Measurements from ENCODE around the gene ATG7.
"Not testable (repeated sequence)": the region's sequence is repeated elsewhere in the genome, so short reads cannot be mapped to it uniquely, and the experiment has no call there.

The ATG7 gene

DNA sequence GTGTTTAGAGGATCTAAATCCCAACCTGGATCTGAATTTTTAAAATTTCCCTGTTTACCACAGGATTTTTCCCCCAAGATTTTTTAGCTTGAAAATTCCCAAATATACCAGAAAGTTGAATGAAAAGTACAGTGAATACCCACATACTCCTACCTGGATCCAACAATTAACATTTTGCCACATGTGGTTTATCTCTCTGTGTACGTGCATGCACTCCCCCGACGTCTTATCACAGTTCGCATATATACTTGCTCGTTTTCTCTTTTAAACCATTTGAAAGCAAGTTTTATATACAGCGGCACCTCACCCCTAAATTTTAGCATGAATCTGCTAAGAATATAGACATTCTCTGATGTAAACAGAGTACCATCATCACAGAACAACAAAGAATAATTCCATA is 165.3 kb downstream of the ATG7 start:
- H3K27ac ChIP-seq (ENCODE audit: insufficient read depth in 1 of 2, low read depth in 1 of 2, low read length in 2 of 2, poor library complexity in 1 of 2, severe bottlenecking in 2 of 2): no peak overlapping the region
- H3K4me3 ChIP-seq (ENCODE audit: control insufficient read depth in 1 of 7, extremely low read depth in 1 of 7, insufficient read depth in 4 of 7, low read depth in 2 of 7, low read length in 6 of 7): no peak overlapping the region
- no peak for DNase-seq
- WGBS (ENCODE audit: insufficient coverage): 97% methylated on average over 6 of the region's 6 CpGs
- no peaks in the 10 kb centered on the region for H3K9me3 ChIP-seq (ENCODE audit: control extremely low read depth in 1 of 5, control insufficient read depth in 4 of 5, insufficient read depth in 2 of 5, low read depth in 1 of 5, low read length in 4 of 5)
- H3K36me3 ChIP-seq (ENCODE audit: control insufficient read depth in 4 of 4, insufficient read depth in 4 of 4, low read length in 3 of 4): no peaks in the 10 kb centered on the region
- POLR2A ChIA-PET: no interaction called here
- CTCF ChIA-PET: interaction anchor here (1.0 kb wide), 1 partner anchor 59 kb away, joined by 3 read pairs; no protein-coding TSS in a partner anchor
- no peaks in the 10 kb centered on the region for H3K4me1 ChIP-seq (ENCODE audit: control extremely low read depth in 1 of 4, control insufficient read depth in 4 of 4, insufficient read depth in 4 of 4, low read length in 3 of 4)
- no peaks in the 10 kb centered on the region for H3K27me3 ChIP-seq (replicated peaks in 2 of 5; ENCODE audit: control insufficient read depth in 4 of 5, insufficient read depth in 5 of 5, low read length in 4 of 5)

DNA sequence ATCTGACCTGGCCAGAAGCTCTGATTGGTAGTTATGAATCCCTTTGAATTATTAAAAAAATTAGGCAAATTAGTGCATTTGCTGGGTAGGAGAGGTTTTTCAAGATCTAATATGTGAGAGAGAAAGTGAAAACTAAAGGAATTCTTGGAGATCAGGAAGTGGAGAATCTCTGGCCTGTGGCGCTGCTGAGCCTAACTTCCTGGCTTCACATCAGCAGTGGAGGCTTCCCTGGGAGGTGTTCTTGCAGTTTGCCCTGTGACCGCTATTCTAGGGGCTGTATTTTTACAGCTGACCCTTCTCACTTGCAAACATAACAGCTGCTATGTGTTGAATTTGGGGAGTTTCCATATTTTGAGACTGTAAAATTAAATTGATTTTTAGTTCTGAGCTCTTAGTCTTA is 166.4 kb downstream of the ATG7 start:
- H3K4me3 ChIP-seq (ENCODE audit: control insufficient read depth in 1 of 7, extremely low read depth in 1 of 7, insufficient read depth in 4 of 7, low read depth in 2 of 7, low read length in 6 of 7): no peak overlapping the region
- ChIA-PET POLR2A (no interaction called here), CTCF (no interaction called here)
- WGBS (ENCODE audit: insufficient coverage): 90% methylated on average over 1 of the region's 2 CpGs
- no peaks in the 10 kb centered on the region for H3K27me3 ChIP-seq (replicated peaks in 2 of 5; ENCODE audit: control insufficient read depth in 4 of 5, insufficient read depth in 5 of 5, low read length in 4 of 5)
- no peak overlapping the region for H3K27ac ChIP-seq (ENCODE audit: insufficient read depth in 1 of 2, low read depth in 1 of 2, low read length in 2 of 2, poor library complexity in 1 of 2, severe bottlenecking in 2 of 2)
- DNase-seq: no peak
- no peaks in the 10 kb centered on the region for H3K4me1 ChIP-seq (ENCODE audit: control extremely low read depth in 1 of 4, control insufficient read depth in 4 of 4, insufficient read depth in 4 of 4, low read length in 3 of 4)
- no peaks in the 10 kb centered on the region for H3K9me3 ChIP-seq (ENCODE audit: control extremely low read depth in 1 of 5, control insufficient read depth in 4 of 5, insufficient read depth in 2 of 5, low read depth in 1 of 5, low read length in 4 of 5)
- H3K36me3 ChIP-seq (ENCODE audit: control insufficient read depth in 4 of 4, insufficient read depth in 4 of 4, low read length in 3 of 4): no peaks in the 10 kb centered on the region

DNA sequence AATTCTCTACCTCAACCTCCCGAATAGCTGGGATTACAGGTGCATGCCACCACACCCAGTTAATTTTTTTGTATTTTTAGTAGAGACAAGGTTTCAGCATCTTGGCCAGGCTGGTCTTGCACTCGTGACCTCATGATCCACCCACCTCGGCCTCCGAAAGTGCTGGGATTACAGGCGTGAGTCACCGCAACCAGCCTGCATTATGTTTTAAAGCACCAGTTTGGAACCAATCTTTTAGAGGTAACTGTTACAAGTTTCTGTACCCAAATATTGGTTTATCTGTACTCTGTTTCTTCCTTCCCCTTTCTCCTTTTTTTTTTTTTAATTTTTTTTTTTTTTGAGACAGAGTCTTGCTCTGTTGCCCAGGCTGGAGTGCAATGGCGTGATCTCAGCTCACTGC is 169.1 kb downstream of the ATG7 start:
- POLR2A ChIA-PET; H3K9me3 ChIP-seq (ENCODE audit: control extremely low read depth in 1 of 5, control insufficient read depth in 4 of 5, insufficient read depth in 2 of 5, low read depth in 1 of 5, low read length in 4 of 5); H3K4me3 ChIP-seq (ENCODE audit: control insufficient read depth in 1 of 7, extremely low read depth in 1 of 7, insufficient read depth in 4 of 7, low read depth in 2 of 7, low read length in 6 of 7); H3K4me1 ChIP-seq (ENCODE audit: control extremely low read depth in 1 of 4, control insufficient read depth in 4 of 4, insufficient read depth in 4 of 4, low read length in 3 of 4); H3K36me3 ChIP-seq (ENCODE audit: control insufficient read depth in 4 of 4, insufficient read depth in 4 of 4, low read length in 3 of 4); H3K27me3 ChIP-seq (replicated peaks in 2 of 5; ENCODE audit: control insufficient read depth in 4 of 5, insufficient read depth in 5 of 5, low read length in 4 of 5); DNase-seq; CTCF ChIA-PET; H3K27ac ChIP-seq (ENCODE audit: insufficient read depth in 1 of 2, low read depth in 1 of 2, low read length in 2 of 2, poor library complexity in 1 of 2, severe bottlenecking in 2 of 2): not testable (repeated sequence)
- 98% methylated on average over 6 of the region's 7 CpGs for WGBS (ENCODE audit: insufficient coverage)

DNA sequence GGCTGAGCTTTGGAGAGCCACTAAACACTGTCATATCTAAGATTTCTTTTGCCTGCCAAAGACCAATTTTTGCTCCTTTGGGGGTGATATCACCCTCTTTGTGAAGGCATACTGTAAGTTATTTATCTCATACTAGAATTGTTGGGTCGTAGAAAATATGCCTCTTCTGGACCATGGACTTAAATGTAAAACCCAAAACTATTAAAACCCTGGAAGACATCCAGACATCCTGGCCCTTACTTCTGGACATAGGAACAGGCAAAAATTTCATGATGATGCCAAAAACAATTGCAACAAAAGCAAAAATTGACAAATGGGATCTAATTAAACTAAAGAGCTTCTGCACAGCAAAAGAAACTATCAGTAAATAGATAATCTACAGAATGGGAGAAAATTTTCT is 172.2 kb downstream of the ATG7 start:
- ChIA-PET POLR2A (no interaction called here), CTCF (no interaction called here)
- Histone ChIP-seq H3K36me3 (ENCODE audit: control insufficient read depth in 4 of 4, insufficient read depth in 4 of 4, low read length in 3 of 4) (peaks cover 0 to 6% (median 0%) of the 10 kb centered on the region in 4 experiments), H3K27ac (ENCODE audit: insufficient read depth in 1 of 2, low read depth in 1 of 2, low read length in 2 of 2, poor library complexity in 1 of 2, severe bottlenecking in 2 of 2) (no peak overlapping the region), H3K4me3 (ENCODE audit: control insufficient read depth in 1 of 7, extremely low read depth in 1 of 7, insufficient read depth in 4 of 7, low read depth in 2 of 7, low read length in 6 of 7) (no peak overlapping the region), H3K4me1 (ENCODE audit: control extremely low read depth in 1 of 4, control insufficient read depth in 4 of 4, insufficient read depth in 4 of 4, low read length in 3 of 4) (no peaks in the 10 kb centered on the region), H3K27me3 (replicated peaks in 2 of 5; ENCODE audit: control insufficient read depth in 4 of 5, insufficient read depth in 5 of 5, low read length in 4 of 5) (no peaks in the 10 kb centered on the region), H3K9me3 (ENCODE audit: control extremely low read depth in 1 of 5, control insufficient read depth in 4 of 5, insufficient read depth in 2 of 5, low read depth in 1 of 5, low read length in 4 of 5) (no peaks in the 10 kb centered on the region)
- no peak for DNase-seq
- WGBS (ENCODE audit: insufficient coverage): no CpG with 5 or more reads among the region's 1 CpG

DNA sequence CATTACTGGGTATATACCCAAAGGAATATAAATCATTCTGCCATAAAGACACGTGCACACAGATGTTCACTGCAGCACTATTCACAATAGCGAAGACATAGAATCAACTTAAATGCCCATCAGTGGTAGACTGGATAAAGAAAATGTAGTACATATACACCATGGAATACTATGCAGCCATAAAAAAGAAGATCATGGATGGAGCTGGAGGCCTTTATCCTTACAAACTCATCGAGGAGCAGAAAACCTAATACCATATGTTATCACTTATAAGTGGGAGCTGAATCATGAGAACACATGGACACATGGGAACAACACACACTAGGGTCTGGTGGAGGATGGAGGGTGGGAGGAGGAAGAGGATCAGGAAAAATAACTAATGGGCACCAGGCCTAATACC is 173.0 kb downstream of the ATG7 start:
- H3K4me3 ChIP-seq (ENCODE audit: control insufficient read depth in 1 of 7, extremely low read depth in 1 of 7, insufficient read depth in 4 of 7, low read depth in 2 of 7, low read length in 6 of 7); H3K4me1 ChIP-seq (ENCODE audit: control extremely low read depth in 1 of 4, control insufficient read depth in 4 of 4, insufficient read depth in 4 of 4, low read length in 3 of 4); H3K9me3 ChIP-seq (ENCODE audit: control extremely low read depth in 1 of 5, control insufficient read depth in 4 of 5, insufficient read depth in 2 of 5, low read depth in 1 of 5, low read length in 4 of 5); H3K27ac ChIP-seq (ENCODE audit: insufficient read depth in 1 of 2, low read depth in 1 of 2, low read length in 2 of 2, poor library complexity in 1 of 2, severe bottlenecking in 2 of 2); H3K36me3 ChIP-seq (ENCODE audit: control insufficient read depth in 4 of 4, insufficient read depth in 4 of 4, low read length in 3 of 4); DNase-seq; CTCF ChIA-PET; H3K27me3 ChIP-seq (replicated peaks in 2 of 5; ENCODE audit: control insufficient read depth in 4 of 5, insufficient read depth in 5 of 5, low read length in 4 of 5); POLR2A ChIA-PET: not testable (repeated sequence)
- WGBS (ENCODE audit: insufficient coverage): no CpG with 5 or more reads among the region's 3 CpGs

DNA sequence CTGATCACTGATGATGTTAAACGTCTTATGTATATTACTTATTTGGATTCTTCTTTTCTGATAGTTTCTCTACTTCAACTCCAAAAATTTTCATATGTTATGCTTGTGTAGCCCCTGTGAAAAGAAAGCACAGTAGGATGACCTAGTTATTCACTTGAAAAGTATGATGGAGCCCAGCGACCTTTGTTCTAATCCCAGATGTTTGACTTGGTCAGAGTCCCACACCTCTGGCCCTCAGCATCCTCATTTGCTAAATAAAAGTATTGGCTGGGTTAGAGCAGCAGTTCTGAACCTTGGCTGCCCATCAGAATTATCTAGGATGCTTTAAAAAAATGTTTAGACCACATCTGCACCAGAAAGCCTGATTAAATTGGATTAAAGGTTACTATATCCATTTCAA is 173.7 kb downstream of the ATG7 start:
- ChIA-PET CTCF (no interaction called here), POLR2A (no interaction called here)
- Histone ChIP-seq H3K27ac (ENCODE audit: insufficient read depth in 1 of 2, low read depth in 1 of 2, low read length in 2 of 2, poor library complexity in 1 of 2, severe bottlenecking in 2 of 2) (no peak overlapping the region), H3K36me3 (ENCODE audit: control insufficient read depth in 4 of 4, insufficient read depth in 4 of 4, low read length in 3 of 4) (peaks cover 0 to 6% (median 0%) of the 10 kb centered on the region in 4 experiments), H3K4me1 (ENCODE audit: control extremely low read depth in 1 of 4, control insufficient read depth in 4 of 4, insufficient read depth in 4 of 4, low read length in 3 of 4) (no peaks in the 10 kb centered on the region), H3K27me3 (replicated peaks in 2 of 5; ENCODE audit: control insufficient read depth in 4 of 5, insufficient read depth in 5 of 5, low read length in 4 of 5) (no peaks in the 10 kb centered on the region), H3K9me3 (ENCODE audit: control extremely low read depth in 1 of 5, control insufficient read depth in 4 of 5, insufficient read depth in 2 of 5, low read depth in 1 of 5, low read length in 4 of 5) (no peaks in the 10 kb centered on the region), H3K4me3 (ENCODE audit: control insufficient read depth in 1 of 7, extremely low read depth in 1 of 7, insufficient read depth in 4 of 7, low read depth in 2 of 7, low read length in 6 of 7) (no peak overlapping the region)
- WGBS (ENCODE audit: insufficient coverage): 100% methylated on average over 1 of the region's 2 CpGs
- no peak for DNase-seq

DNA sequence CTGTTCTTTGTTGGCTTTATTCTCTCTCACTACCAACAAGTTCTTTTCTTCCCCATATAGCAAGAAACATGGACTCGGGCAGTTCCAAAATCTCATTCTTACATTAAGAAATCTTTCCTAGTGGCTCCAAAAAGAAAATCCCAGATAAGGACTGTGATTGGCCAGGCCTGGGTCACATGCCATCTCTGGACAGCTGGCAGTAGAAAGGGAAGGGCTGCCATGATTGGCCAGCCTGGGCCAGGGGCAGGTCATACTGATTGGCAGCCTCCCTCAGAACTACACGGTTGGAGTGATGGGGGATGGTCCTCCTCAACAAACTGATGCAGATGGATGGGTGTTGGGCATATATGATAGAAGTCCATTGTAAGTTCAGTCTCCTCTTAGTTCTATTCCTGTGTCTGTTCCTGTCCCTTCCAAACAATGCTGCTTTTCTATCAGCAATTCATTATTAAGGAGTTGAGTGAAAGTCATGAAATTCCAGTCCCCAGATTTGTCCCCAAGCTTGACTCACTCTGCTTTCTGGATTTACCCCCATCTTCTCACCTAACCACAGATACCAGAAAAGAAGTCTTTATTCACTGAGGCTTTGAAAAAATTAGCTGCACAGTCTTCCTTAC is 175.5 kb downstream of the ATG7 start:
- WGBS (ENCODE audit: insufficient coverage): 100% methylated on average over 1 of the region's 2 CpGs

More for the DNA sequence above, 175.5 kb downstream of the ATG7 start:
- no peak overlapping the region for H3K4me3 ChIP-seq (ENCODE audit: control insufficient read depth in 1 of 7, extremely low read depth in 1 of 7, insufficient read depth in 4 of 7, low read depth in 2 of 7, low read length in 6 of 7)
- H3K9me3 ChIP-seq (ENCODE audit: control extremely low read depth in 1 of 5, control insufficient read depth in 4 of 5, insufficient read depth in 2 of 5, low read depth in 1 of 5, low read length in 4 of 5): no peaks in the 10 kb centered on the region
- ChIA-PET POLR2A (interaction anchor here (0.6 kb wide), 1 partner anchor 54 kb away, joined by 3 read pairs; no protein-coding TSS in a partner anchor), CTCF (no interaction called here)
- H3K36me3 ChIP-seq (ENCODE audit: control insufficient read depth in 4 of 4, insufficient read depth in 4 of 4, low read length in 3 of 4): peaks cover 0 to 6% (median 0%) of the 10 kb centered on the region in 4 experiments
- H3K4me1 ChIP-seq (ENCODE audit: control extremely low read depth in 1 of 4, control insufficient read depth in 4 of 4, insufficient read depth in 4 of 4, low read length in 3 of 4): no peaks in the 10 kb centered on the region
- H3K27me3 ChIP-seq (replicated peaks in 2 of 5; ENCODE audit: control insufficient read depth in 4 of 5, insufficient read depth in 5 of 5, low read length in 4 of 5): no peaks in the 10 kb centered on the region
- no peak for DNase-seq
- no peak overlapping the region for H3K27ac ChIP-seq (ENCODE audit: insufficient read depth in 1 of 2, low read depth in 1 of 2, low read length in 2 of 2, poor library complexity in 1 of 2, severe bottlenecking in 2 of 2)
